HepG2 (cell line): ENCODE results near the gene CISH. TPM values are rescaled to one million over a fixed set of nuclear protein-coding genes. Genes with fewer than 3 reads are reported as not detected.

Experiments
- FOXK2 ChIP-seq: fragments of 450-650 bp; IDR thresholded peaks from 2 replicates; pipeline ENCODE4 v1.6.1; 2016
- KDM2A ChIP-seq: sonication (generic); formaldehyde crosslinking; IDR thresholded peaks from 2 replicates; pipeline ENCODE4 v1.4.0; 2020; ENCODE audit warnings: low read depth, missing genetic modification reagents, borderline replicate concordance
- MATR3 ChIP-seq: sonication (generic); formaldehyde crosslinking; IDR thresholded peaks from 2 replicates; pipeline ENCODE4 v1.4.0; 2020; ENCODE audit warnings: missing genetic modification reagents
- NBN ChIP-seq: fragments of 450-650 bp; conservative IDR thresholded peaks from 2 replicates; pipeline ENCODE4 v1.6.1; 2017
- RERE ChIP-seq: IDR thresholded peaks from 2 replicates; pipeline ENCODE4 v1.6.1; 2016; ENCODE audit warnings: low read depth, missing genetic modification reagents, missing compliant biosample characterization
- THAP8 ChIP-seq: sonication (generic); formaldehyde crosslinking; IDR thresholded peaks from 2 replicates; pipeline ENCODE4 v1.5.1; 2020; ENCODE audit warnings: missing genetic modification reagents, mild to moderate bottlenecking, borderline replicate concordance
- XRCC5 ChIP-seq: fragments of 200-400 bp; formaldehyde crosslinking; optimal IDR thresholded peaks from 2 replicates; pipeline ENCODE3; 2017; ENCODE audit warnings: mild to moderate bottlenecking, low read length
- ZBTB34 ChIP-seq: sonication (generic); formaldehyde crosslinking; IDR thresholded peaks from 2 replicates; pipeline ENCODE4 v1.8.0; 2022; ENCODE audit warnings: mild to moderate bottlenecking, missing genetic modification reagents
- ZBTB40 ChIP-seq, 2 experiments: fragments of 450-650 bp in 1 of 2; sonication (generic) in 1 of 2; formaldehyde crosslinking in 1 of 2; IDR thresholded peaks; 2 replicates each; pipeline versions ENCODE4 v1.6.1 to v1.8.0; 2016 to 2022; ENCODE audit warnings: antibody characterized with exemption in 1 of 2, mild to moderate bottlenecking in 1 of 2, missing genetic modification reagents in 1 of 2
- ZNF264 ChIP-seq: sonication (generic); formaldehyde crosslinking; IDR thresholded peaks from 2 replicates; pipeline ENCODE4 v1.4.0; 2020; ENCODE audit warnings: missing genetic modification reagents
- ZNF282 ChIP-seq: fragments of 450-650 bp; IDR thresholded peaks from 2 replicates; pipeline ENCODE4 v1.6.1; 2018; ENCODE audit not compliant: partially characterized antibody
- polyA plus RNA-seq, 8 experiments: library from polyadenylated mRNA; depleted of rRNA in 3 of 8; stranded (reverse) in 7 of 8; unstranded in 1 of 8; fragments of >200 nt; fragmentation: Illumina TruSeq in 4 of 8; extraction: Trizol in 4 of 8; gene quantifications; 2 replicates each; pipeline versions ENCODE4 v1.2.1 to v1.2.3, GENCODE V29; 2011 to 2016; ENCODE audit warnings: low read depth in 4 of 8, missing spikeins in 1 of 8, mixed read lengths in 1 of 8; ENCODE audit not compliant: insufficient read depth in 1 of 8
- total RNA-seq, 5 experiments: library from RNA; depleted of rRNA; stranded (reverse); fragments of >200 nt; fragmentation: Illumina TruSeq; extraction: Trizol; gene quantifications; 2 replicates each; pipeline ENCODE4 v1.2.3, GENCODE V29; 2016; ENCODE audit warnings: low read depth in 1 of 5

Gene CISH
- total and polyA plus RNA-seq, 2 of the 13 experiments (the other 11 are each of a cell fraction or from before 2014, with no cell fraction given): 0.91 to 1.5 TPM

GRCh38 chr3:50587806-50588758 is 23.5 kb downstream of the CISH start (continued):
- TF ChIP-seq ZBTB40 (IDR thresholded peaks at IDR 0.05) (no peak), ZBTB40 (CRISPR knock-in tag; IDR thresholded peaks at IDR 0.05) (no peak), THAP8 (CRISPR knock-in tag) (no peak), NBN (no peak), KDM2A (CRISPR knock-in tag) (peak; percentile 47; the same call in 1 of the 2 replicates), ZNF282 (no peak), RERE (CRISPR knock-in tag) (no peak), ZBTB34 (CRISPR knock-in tag) (peak; percentile 63; the same call in 1 of the 2 replicates), XRCC5 (peak; percentile 50), FOXK2 (no peak), MATR3 (no peak), ZNF264 (CRISPR knock-in tag) (peak; percentile 66; the same call in 1 of the 2 replicates)
